Esophagus muscularis mucosa (tissue), 4 donors: Measurements from ENCODE around the gene ZMIZ1. TPM values are rescaled to one million over a fixed set of nuclear protein-coding genes. Genes with fewer than 3 reads are reported as not detected.

Source experiments
- DNase-seq: peaks from one replicate; pipeline ENCODE4 v3.0.0-alpha.2; 2017; ENCODE audit errors: extremely low spot score
- H3K27ac ChIP-seq, 4 donors: fragments of 200-600 bp; sonication (generic); replicated peaks in 1 of 4; 1 replicate in 3 of 4; 2 replicates in 1 of 4; pipeline ENCODE4 v1.5.1; 2016 to 2019; ENCODE audit warnings: mild to moderate bottlenecking in 1 of 4
- H3K27me3 ChIP-seq, 4 donors: fragments of 200-600 bp; sonication (generic); one replicate each; pipeline versions ENCODE4 v1.5.1 to v1.6.0; 2016 to 2019
- H3K36me3 ChIP-seq, 4 donors: fragments of 200-600 bp; sonication (generic); one replicate each; pipeline ENCODE4 v1.5.1; 2016 to 2019
- H3K4me1 ChIP-seq, 4 donors: fragments of 200-600 bp; sonication (generic); one replicate each; pipeline ENCODE4 v1.5.1; 2016 to 2019
- H3K4me3 ChIP-seq, 4 donors: fragments of 200-600 bp; sonication (generic); 1 replicate in 2 of 4; 2 replicates in 2 of 4; pipeline ENCODE4 v1.5.1; 2016 to 2019; ENCODE audit warnings: mild to moderate bottlenecking in 4 of 4, moderate library complexity in 1 of 4
- H3K9me3 ChIP-seq, 4 donors: fragments of 200-600 bp; sonication (generic); 1 replicate in 3 of 4; 2 replicates in 1 of 4; pipeline ENCODE4 v1.5.1; 2016 to 2019
- CTCF ChIP-seq, 3 experiments: fragments of 200-600 bp in 2 of 3; fragments of 450-650 bp in 1 of 3; sonication (generic) in 2 of 3; IDR thresholded peaks; one replicate each; pipeline ENCODE4 v1.5.1; 2017 to 2019; ENCODE audit warnings: antibody characterized with exemption in 3 of 3, mild to moderate bottlenecking in 2 of 3, moderate library complexity in 1 of 3
- EP300 ChIP-seq: sonication (generic); formaldehyde crosslinking; IDR thresholded peaks from one replicate; pipeline ENCODE4 v1.6.1; 2017; ENCODE audit warnings: antibody characterized with exemption
- POLR2A ChIP-seq: fragments of 450-650 bp; IDR thresholded peaks from one replicate; pipeline ENCODE4 v1.6.1; 2017; ENCODE audit warnings: antibody characterized with exemption, moderate library complexity, mild to moderate bottlenecking, low read depth
- POLR2AphosphoS5 ChIP-seq, 2 donors: sonication (generic); formaldehyde crosslinking; IDR thresholded peaks; one replicate each; pipeline ENCODE4 v1.6.1; 2017; ENCODE audit warnings: antibody characterized with exemption in 2 of 2
- WGBS: methylation state at CpG from one replicate; pipeline ENCODE4 v1.1.5; 2018; 5-methylcytosine and 5-hydroxymethylcytosine counted together
- intact Hi-C: fragments of 100-400 bp; cut with DNase I; formaldehyde crosslinking; loops from one replicate; pipeline ENCODE4 v1.15.1; 2023
- total RNA-seq, 4 donors: library from RNA; depleted of rRNA; stranded (reverse); fragments of >200 nt; gene quantifications; one replicate each; pipeline versions ENCODE4 v1.1.0 to v1.2.1, GENCODE V29; 2016

The ZMIZ1 gene
- total RNA-seq, 4 donors from 2014 or later: 48.7 to 87.2 (median 66.0) TPM

GRCh38 chr10:79191951-79192676 is 123.3 kb downstream of the ZMIZ1 start:
- TF ChIP-seq EP300 (no peak), POLR2AphosphoS5 (IDR thresholded peaks at IDR 0.05) (no peak), POLR2A (no peak), CTCF (IDR thresholded peaks at IDR 0.05) (no peak)
- WGBS: 69% methylated on average over 4 of the region's 4 CpGs

GRCh38 chr10:79192677-79193003 is 123.9 kb downstream of the ZMIZ1 start:
- H3K27me3 ChIP-seq: no peaks in the 10 kb centered on the region
- no peaks in the 10 kb centered on the region for H3K9me3 ChIP-seq
- WGBS: 71% methylated on average over 4 of the region's 4 CpGs
- intact Hi-C loops: loop anchor here (10.0 kb wide), 1 partner anchor 218 kb away; no protein-coding TSS in a partner anchor
- peak overlapping the region; percentile 30 to 63 (median 49) for H3K27ac ChIP-seq
- no peak for DNase-seq
- TF ChIP-seq CTCF (IDR thresholded peaks at IDR 0.05) (no peak), POLR2AphosphoS5 (IDR thresholded peaks at IDR 0.05) (peak in 1 of 2 donors; percentile 18)
- H3K36me3 ChIP-seq: peaks cover 0 to 19% (median 11%) of the 10 kb centered on the region in 4 donors
- H3K4me3 ChIP-seq: no peak overlapping the region
- peaks cover 71 to 93% (median 91%) of the 10 kb centered on the region in 4 donors for H3K4me1 ChIP-seq

More at GRCh38 chr10:79191951-79192676, 123.3 kb downstream of the ZMIZ1 start:
- H3K27me3 ChIP-seq: no peaks in the 10 kb centered on the region
- intact Hi-C loops: loop anchor here (10.0 kb wide), 1 partner anchor 217 kb away; no protein-coding TSS in a partner anchor
- no peak overlapping the region for H3K4me3 ChIP-seq
- peaks cover 76 to 96% (median 94%) of the 10 kb centered on the region in 4 donors for H3K4me1 ChIP-seq
- peak overlapping the region; percentile 30 to 63 (median 49) for H3K27ac ChIP-seq
- H3K36me3 ChIP-seq: peaks cover 0 to 24% (median 17%) of the 10 kb centered on the region in 4 donors
- no peak for DNase-seq
- H3K9me3 ChIP-seq: no peaks in the 10 kb centered on the region

- peaks cover 59 to 83% (median 79%) of the 10 kb centered on the region in 4 donors for H3K4me1 ChIP-seq
- H3K27ac ChIP-seq: peak overlapping the region; percentile 72 to 83 (median 78)
Measured at GRCh38 chr10:79193694-79194382, 125.1 kb downstream of the ZMIZ1 start.

More at GRCh38 chr10:79193694-79194382, 125.1 kb downstream of the ZMIZ1 start:
- intact Hi-C loops: loop anchor here (2.0 to 10.0 kb wide), 2 partner anchors 219 to 1147 kb away; no protein-coding TSS in a partner anchor
- Histone ChIP-seq H3K9me3 (no peaks in the 10 kb centered on the region), H3K36me3 (peaks cover 0 to 18% (median 12%) of the 10 kb centered on the region in 4 donors), H3K4me3 (no peak overlapping the region), H3K27me3 (no peaks in the 10 kb centered on the region)
- no peak for DNase-seq
- no peak for TF ChIP-seq POLR2AphosphoS5 (IDR thresholded peaks at IDR 0.05)
- no peak for TF ChIP-seq POLR2A
- TF ChIP-seq EP300: no peak
- TF ChIP-seq CTCF (IDR thresholded peaks at IDR 0.05): no peak
- 91% methylated on average over 12 of the region's 14 CpGs for WGBS
